Lung (tissue), 12 donors: ENCODE results near the gene SLC44A5. TPM values are rescaled to one million over a fixed set of nuclear protein-coding genes. Genes with fewer than 3 reads are reported as not detected.
"Not testable (repeated sequence)": the region's sequence is repeated elsewhere in the genome, so short reads cannot be mapped to it uniquely, and the experiment has no call there.

Experiments
- ATAC-seq: fragments of 200-7000 bp; cut with Tn5 transposase; one replicate; pipeline ENCODE4 v1.9.1; 2020; ENCODE audit warnings: moderate number of reproducible peaks; ENCODE audit not compliant: insufficient read depth, low FRiP score
- DNase-seq, 3 donors: peaks; one replicate each; pipeline ENCODE4 v3.0.0-alpha.2; 2013 to 2017
- H3K27ac ChIP-seq, 2 donors: one replicate each; pipeline ENCODE4 v1.5.1; 2013; ENCODE audit warnings: mild to moderate bottlenecking in 2 of 2, moderate library complexity in 2 of 2, control low read depth in 1 of 2, inconsistent platforms in 1 of 2, low read depth in 1 of 2, low read length in 1 of 2
- H3K27me3 ChIP-seq, 3 donors: one replicate each; pipeline ENCODE4 v1.5.1; 2013; ENCODE audit warnings: low read length in 2 of 3; ENCODE audit not compliant: control insufficient read depth in 3 of 3, insufficient read depth in 3 of 3
- H3K36me3 ChIP-seq, 4 donors: one replicate each; pipeline ENCODE4 v1.5.1; 2013; ENCODE audit warnings: low read length in 4 of 4, mild to moderate bottlenecking in 1 of 4, moderate library complexity in 1 of 4; ENCODE audit not compliant: control insufficient read depth in 4 of 4, insufficient read depth in 4 of 4
- H3K4me1 ChIP-seq, 5 donors: one replicate each; pipeline ENCODE4 v1.5.1; 2013; ENCODE audit warnings: low read length in 5 of 5, mild to moderate bottlenecking in 2 of 5, moderate library complexity in 1 of 5; ENCODE audit not compliant: control insufficient read depth in 5 of 5, insufficient read depth in 5 of 5
- H3K4me3 ChIP-seq: one replicate; pipeline ENCODE4 v1.5.1; 2013; ENCODE audit warnings: mild to moderate bottlenecking, control low read depth, moderate library complexity
- H3K9ac ChIP-seq, 2 donors: one replicate each; pipeline ENCODE4 v1.5.1; 2013; ENCODE audit warnings: low read length in 2 of 2, control low read depth in 1 of 2; ENCODE audit not compliant: insufficient read depth in 1 of 2
- H3K9me3 ChIP-seq, 4 donors: one replicate each; pipeline ENCODE4 v1.5.1; 2013; ENCODE audit warnings: low read length in 3 of 4, mild to moderate bottlenecking in 1 of 4, moderate library complexity in 1 of 4; ENCODE audit not compliant: control insufficient read depth in 4 of 4, insufficient read depth in 3 of 4
- WGBS, 2 donors: extraction: QIAGEN DNeasy Blood & Tissue Kit; methylation state at CpG; one replicate each; pipeline ENCODE4 v1.1.7; 2013; 5-methylcytosine and 5-hydroxymethylcytosine counted together
- polyA plus RNA-seq, 2 donors: library from polyadenylated mRNA; stranded (reverse); fragments of 200-250 nt; gene quantifications; one replicate each; pipeline ENCODE4 v1.2.1, GENCODE V29; 2013
- total RNA-seq, 2 donors: library from RNA; depleted of rRNA in 1 of 2; stranded (reverse); fragments of >200 nt in 1 of 2; gene quantifications; one replicate each; pipeline ENCODE4 v1.2.1, GENCODE V29; 2014 to 2021
- TF ChIP-seq, protein P1 (sequence below): IDR thresholded peaks from 2 replicates; pipeline ENCODE4 v1.5.1; 2012; ENCODE audit warnings: mild to moderate bottlenecking; ENCODE audit errors: control extremely low read depth, extremely low read depth
- donor health status: control.
- donor health status: control.
- donor health status: Bipolar disorder and iron deficiency.
- donor health status: healthy.
- donor health status: DM: yes; HTN: yes; CAD: no.

SLC44A5 gene
- total and polyA plus RNA-seq, 4 donors, result 0.10 to 1.6 (median 0.43) TPM

DNA sequence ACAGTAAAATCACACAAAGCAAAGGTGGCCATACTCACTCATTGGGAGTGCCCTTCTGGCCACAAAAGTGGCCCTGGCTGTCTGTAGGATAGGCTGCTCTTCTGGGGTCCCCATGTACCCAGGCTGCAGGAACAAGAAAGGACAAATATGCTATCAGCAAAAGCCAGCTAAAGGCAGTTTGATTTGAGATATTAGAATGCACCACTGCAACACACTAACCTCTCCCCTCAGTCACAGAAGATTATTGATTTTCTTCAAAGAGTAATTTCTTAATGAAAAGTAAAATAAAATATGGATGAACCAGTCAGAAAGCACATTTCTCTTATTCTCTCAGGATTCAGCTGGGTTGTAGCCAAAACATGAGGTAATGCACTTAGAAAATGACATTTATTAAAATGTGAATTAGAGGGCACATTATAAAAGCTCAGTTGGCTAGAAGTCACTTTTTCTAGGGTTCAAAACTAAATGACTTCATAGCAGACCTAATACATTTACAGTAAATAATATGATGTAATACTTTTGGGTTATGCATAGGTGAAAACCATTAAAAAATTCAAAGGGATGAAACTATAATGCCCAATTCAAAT lies 335.9 kb downstream of the SLC44A5 start:
- H3K4me3 ChIP-seq, result no peak overlapping the region
- DNase-seq (no peak), ATAC-seq (no peak)
- H3K9me3 ChIP-seq, result no peaks in the 10 kb centered on the region
- TF ChIP-seq, protein P1, sequence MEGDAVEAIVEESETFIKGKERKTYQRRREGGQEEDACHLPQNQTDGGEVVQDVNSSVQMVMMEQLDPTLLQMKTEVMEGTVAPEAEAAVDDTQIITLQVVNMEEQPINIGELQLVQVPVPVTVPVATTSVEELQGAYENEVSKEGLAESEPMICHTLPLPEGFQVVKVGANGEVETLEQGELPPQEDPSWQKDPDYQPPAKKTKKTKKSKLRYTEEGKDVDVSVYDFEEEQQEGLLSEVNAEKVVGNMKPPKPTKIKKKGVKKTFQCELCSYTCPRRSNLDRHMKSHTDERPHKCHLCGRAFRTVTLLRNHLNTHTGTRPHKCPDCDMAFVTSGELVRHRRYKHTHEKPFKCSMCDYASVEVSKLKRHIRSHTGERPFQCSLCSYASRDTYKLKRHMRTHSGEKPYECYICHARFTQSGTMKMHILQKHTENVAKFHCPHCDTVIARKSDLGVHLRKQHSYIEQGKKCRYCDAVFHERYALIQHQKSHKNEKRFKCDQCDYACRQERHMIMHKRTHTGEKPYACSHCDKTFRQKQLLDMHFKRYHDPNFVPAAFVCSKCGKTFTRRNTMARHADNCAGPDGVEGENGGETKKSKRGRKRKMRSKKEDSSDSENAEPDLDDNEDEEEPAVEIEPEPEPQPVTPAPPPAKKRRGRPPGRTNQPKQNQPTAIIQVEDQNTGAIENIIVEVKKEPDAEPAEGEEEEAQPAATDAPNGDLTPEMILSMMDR, result no peak
- H3K27me3 ChIP-seq, result no peaks in the 10 kb centered on the region
- no peaks in the 10 kb centered on the region for H3K4me1 ChIP-seq
- no peak overlapping the region for H3K27ac ChIP-seq
- H3K9ac ChIP-seq, result no peak overlapping the region
- no peaks in the 10 kb centered on the region for H3K36me3 ChIP-seq

DNA sequence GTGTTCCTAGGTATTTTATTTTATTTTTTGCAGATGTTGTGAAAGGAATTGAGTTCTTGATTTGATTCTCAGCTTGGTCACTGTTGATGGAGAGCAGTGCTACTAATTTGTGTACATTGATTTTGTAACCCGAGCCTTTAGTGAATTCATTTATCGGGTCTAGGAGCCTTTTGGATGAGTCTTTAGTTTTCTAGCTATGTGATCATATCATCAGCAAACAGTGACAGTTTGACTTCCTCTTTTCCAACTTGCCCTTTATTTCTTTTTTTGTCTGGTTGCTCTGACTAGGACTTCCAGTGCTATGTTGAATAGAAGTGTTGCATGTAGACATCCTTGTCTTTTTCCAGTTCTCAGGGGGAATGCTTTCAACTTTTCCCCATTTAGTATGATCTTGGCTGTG lies 337.8 kb downstream of the SLC44A5 start:
- 72 to 77% methylated on average over 2 of the region's 2 CpGs for WGBS, 2 donors
- no peak overlapping the region for H3K4me3 ChIP-seq
- TF ChIP-seq, protein P1, result no peak

DNA sequence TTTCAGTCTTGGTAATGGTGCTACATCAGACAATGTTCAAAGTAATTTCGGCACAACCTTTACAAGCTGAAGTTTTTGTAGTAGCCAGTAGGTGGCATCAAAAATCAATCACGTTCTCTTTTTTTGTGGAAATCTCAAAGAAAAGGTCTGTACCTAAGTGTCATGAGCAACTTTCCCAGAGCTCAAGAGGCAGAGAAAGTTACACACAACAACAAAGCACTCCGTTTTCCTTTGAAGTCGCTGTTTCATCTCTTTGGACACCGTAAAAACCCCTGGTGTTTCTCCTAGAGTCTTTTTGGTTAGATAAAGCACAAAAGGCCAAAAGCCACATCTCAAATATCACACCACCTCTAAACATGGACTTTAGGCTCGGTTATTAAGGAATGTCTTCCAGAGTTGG lies 345.1 kb downstream of the SLC44A5 start:
- no peak for ATAC-seq
- Histone ChIP-seq H3K9ac (peak overlapping the region in 1 of 2 donors; percentile 53), H3K27me3 (no peaks in the 10 kb centered on the region), H3K9me3 (no peaks in the 10 kb centered on the region), H3K4me3 (no peak overlapping the region), H3K27ac (no peak overlapping the region), H3K36me3 (no peaks in the 10 kb centered on the region), H3K4me1 (no peaks in the 10 kb centered on the region)
- TF ChIP-seq, protein P1, result no peak
- DNase-seq, result peak in 2 of 3 donors; percentile 43 to 56
- 9 to 11% methylated on average over 6 of the region's 6 CpGs for WGBS, 2 donors

More for the DNA sequence above, 337.8 kb downstream of the SLC44A5 start:
- H3K9ac ChIP-seq, result no peak overlapping the region
- no peaks in the 10 kb centered on the region for H3K9me3 ChIP-seq
- H3K27ac ChIP-seq, result no peak overlapping the region
- no peaks in the 10 kb centered on the region for H3K27me3 ChIP-seq
- no peaks in the 10 kb centered on the region for H3K36me3 ChIP-seq
- DNase-seq, result no peak
- ATAC-seq, result no peak
- H3K4me1 ChIP-seq, result no peaks in the 10 kb centered on the region

DNA sequence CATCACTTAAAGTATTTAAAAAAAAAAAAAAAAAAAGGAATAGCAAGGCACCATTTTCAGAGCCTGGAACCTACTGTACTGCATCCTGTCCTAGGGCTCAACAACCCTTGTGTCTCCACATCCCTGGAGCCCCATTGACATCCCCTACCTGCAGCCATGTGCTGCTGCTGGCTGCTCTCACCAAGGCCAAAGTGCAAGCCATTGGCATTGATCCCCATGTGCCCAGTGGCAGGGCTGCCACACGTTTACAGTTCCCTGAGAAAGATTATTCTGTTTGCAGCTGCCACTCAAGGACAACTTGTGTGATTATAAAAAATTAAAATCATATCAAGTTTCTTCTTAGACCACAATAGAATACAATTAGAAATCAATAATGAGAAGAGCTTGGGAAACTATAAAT lies 346.8 kb downstream of the SLC44A5 start:
- H3K27ac ChIP-seq, result no peak overlapping the region
- no peaks in the 10 kb centered on the region for H3K36me3 ChIP-seq
- DNase-seq (no peak), ATAC-seq (no peak)
- H3K4me3 ChIP-seq, result no peak overlapping the region
- no peak overlapping the region for H3K9ac ChIP-seq
- H3K27me3 ChIP-seq, result no peaks in the 10 kb centered on the region
- H3K4me1 ChIP-seq, result no peaks in the 10 kb centered on the region
- 39 to 50% methylated on average over 1 of the region's 1 CpG for WGBS, 2 donors
- H3K9me3 ChIP-seq, result no peaks in the 10 kb centered on the region
- TF ChIP-seq, protein P1, result no peak

DNA sequence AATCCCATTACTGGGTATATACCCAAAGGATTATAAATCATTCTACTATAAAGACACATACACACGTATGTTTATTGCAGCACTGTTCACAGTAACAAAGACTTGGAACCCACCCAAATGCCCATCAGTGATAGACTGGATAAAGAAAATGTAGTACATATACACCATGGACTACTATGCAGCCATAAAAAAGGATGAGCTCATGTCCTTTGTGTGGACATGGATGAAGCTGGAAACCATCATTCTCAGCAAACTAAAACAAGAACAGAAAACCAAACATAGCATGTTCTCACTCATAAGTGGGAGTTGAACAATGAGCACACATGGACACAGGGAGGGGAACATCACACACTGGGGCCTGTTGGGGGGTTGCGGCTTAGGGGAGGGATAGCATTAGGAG lies 347.3 kb downstream of the SLC44A5 start:
- not testable (repeated sequence) for H3K36me3 ChIP-seq, H3K9me3 ChIP-seq, ATAC-seq, H3K4me1 ChIP-seq, H3K9ac ChIP-seq, H3K27ac ChIP-seq, DNase-seq, H3K4me3 ChIP-seq, H3K27me3 ChIP-seq
- WGBS, 2 donors, result 84 to 91% methylated on average over 2 of the region's 2 CpGs
